ENCODE data around the gene NRXN3.
A peak's percentile ranks its signal among the peaks of the same experiment; 100 is the strongest.
"Not testable (repeated sequence)": the region's sequence is repeated elsewhere in the genome, so short reads cannot be mapped to it uniquely, and the experiment has no call there.

NRXN3 gene

GRCh38 chr14:78970677-78971076, 800.5 kb downstream of the NRXN3 start:
- DNase-seq, result peak; percentile 56

GRCh38 chr14:78972440-78972839, 802.3 kb downstream of the NRXN3 start:
- DNase-seq, result no peak

- no peak for DNase-seq
Measured at GRCh38 chr14:78974691-78975090, 804.5 kb downstream of the NRXN3 start.

- DNase-seq, result no peak
Measured at GRCh38 chr14:78975734-78976133, 805.6 kb downstream of the NRXN3 start.

- no peak for DNase-seq
Measured at GRCh38 chr14:78978896-78979295, 808.7 kb downstream of the NRXN3 start.

GRCh38 chr14:78982551-78982950, 812.4 kb downstream of the NRXN3 start:
- DNase-seq, result no peak

GRCh38 chr14:78983126-78983525, 813.0 kb downstream of the NRXN3 start:
- no peak for DNase-seq

GRCh38 chr14:78985668-78986381, 815.7 kb downstream of the NRXN3 start:
- no peak for DNase-seq

- no peak for DNase-seq
Measured at GRCh38 chr14:78986989-78987388, 816.8 kb downstream of the NRXN3 start.

GRCh38 chr14:78989221-78989620, 819.0 kb downstream of the NRXN3 start:
- no peak for DNase-seq

GRCh38 chr14:78992867-78993266, 822.7 kb downstream of the NRXN3 start:
- no peak for DNase-seq

- peak; percentile 94 for DNase-seq
Measured at GRCh38 chr14:78997811-78998210, 827.6 kb downstream of the NRXN3 start.

- DNase-seq, result no peak
Measured at GRCh38 chr14:79009286-79009685, 839.1 kb downstream of the NRXN3 start.

GRCh38 chr14:79011091-79011919, 841.1 kb downstream of the NRXN3 start:
- DNase-seq, result no peak

GRCh38 chr14:79011920-79012204, 841.7 kb downstream of the NRXN3 start:
- DNase-seq, result no peak

GRCh38 chr14:79016828-79017505, 846.8 kb downstream of the NRXN3 start:
- DNase-seq, result peak; percentile 95

- DNase-seq, result no peak
Measured at GRCh38 chr14:79017561-79017960, 847.4 kb downstream of the NRXN3 start.

- no peak for DNase-seq
Measured at GRCh38 chr14:79018836-79019235, 848.7 kb downstream of the NRXN3 start.

- DNase-seq, result not testable (repeated sequence)
Measured at GRCh38 chr14:79019898-79020297, 849.7 kb downstream of the NRXN3 start.

- DNase-seq, result no peak
Measured at GRCh38 chr14:79021766-79022165, 851.6 kb downstream of the NRXN3 start.

GRCh38 chr14:79027138-79027537, 857.0 kb downstream of the NRXN3 start:
- DNase-seq, result no peak

GRCh38 chr14:79028281-79028680, 858.1 kb downstream of the NRXN3 start:
- DNase-seq, result no peak

GRCh38 chr14:79036441-79036840, 866.3 kb downstream of the NRXN3 start:
- no peak for DNase-seq

- DNase-seq, result no peak
Measured at GRCh38 chr14:79037106-79037505, 866.9 kb downstream of the NRXN3 start.
